Fibroblast of pulmonary artery (primary cell): ENCODE data around the gene SLC9B1.

ENCODE experiments used
- DNase-seq: peaks from one replicate; pipeline ENCODE4 v3.0.0-alpha.2; 2010; ENCODE audit warnings: low read depth
- H3K4me3 ChIP-seq: replicated peaks from 2 replicates; pipeline ENCODE4 v1.5.1; 2011; ENCODE audit warnings: low read depth, mild to moderate bottlenecking, control low read depth, low read length, moderate library complexity
- CTCF ChIP-seq: IDR thresholded peaks from 2 replicates; pipeline ENCODE4 v1.5.1; 2011; ENCODE audit warnings: mild to moderate bottlenecking, control low read depth, low read length, inconsistent platforms; ENCODE audit errors: missing control alignments

SLC9B1 gene

GRCh38 chr4:103019308-103020124 is at the start of gene SLC9B1:
SLC9B1 (minus strand) TSS chr4:103019705; CDS start chr4:102991711, 27,994 bp downstream.
- no peak for TF ChIP-seq CTCF
- DNase-seq, result peak; percentile 99
- peak within 1 kb of the TSS; percentile 60 for H3K4me3 ChIP-seq

- DNase-seq, result no peak
- TF ChIP-seq CTCF, result no peak
- no peak overlapping the region for H3K4me3 ChIP-seq
Observed at GRCh38 chr4:103067841-103068547, 48.5 kb upstream of the SLC9B1 start.

- H3K4me3 ChIP-seq, result no peak overlapping the region
- no peak for DNase-seq
- TF ChIP-seq CTCF, result no peak
Observed at GRCh38 chr4:103060453-103061148, 41.1 kb upstream of the SLC9B1 start.

DNA sequence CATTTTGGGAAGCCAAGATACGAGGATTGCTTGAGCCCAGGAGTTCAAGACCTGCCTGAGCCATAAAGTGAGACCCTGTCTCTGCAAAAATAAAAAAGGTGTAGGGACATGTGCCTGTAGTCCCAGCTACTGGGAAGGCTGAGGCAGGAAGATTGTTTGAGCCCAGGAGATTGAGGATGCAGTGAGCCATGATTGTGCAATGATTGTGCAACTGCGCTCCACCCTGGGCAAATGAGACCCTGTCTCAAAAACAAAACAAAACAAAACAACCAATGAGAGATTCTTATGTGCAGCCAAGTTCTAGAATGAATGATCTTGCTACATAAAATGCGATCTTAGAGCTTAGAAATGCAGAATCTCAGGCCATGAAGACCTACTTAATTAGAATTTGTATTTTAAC is 34.5 kb upstream of the SLC9B1 start:
- no peak for TF ChIP-seq CTCF
- no peak overlapping the region for H3K4me3 ChIP-seq
- peak; percentile 27 for DNase-seq

DNA sequence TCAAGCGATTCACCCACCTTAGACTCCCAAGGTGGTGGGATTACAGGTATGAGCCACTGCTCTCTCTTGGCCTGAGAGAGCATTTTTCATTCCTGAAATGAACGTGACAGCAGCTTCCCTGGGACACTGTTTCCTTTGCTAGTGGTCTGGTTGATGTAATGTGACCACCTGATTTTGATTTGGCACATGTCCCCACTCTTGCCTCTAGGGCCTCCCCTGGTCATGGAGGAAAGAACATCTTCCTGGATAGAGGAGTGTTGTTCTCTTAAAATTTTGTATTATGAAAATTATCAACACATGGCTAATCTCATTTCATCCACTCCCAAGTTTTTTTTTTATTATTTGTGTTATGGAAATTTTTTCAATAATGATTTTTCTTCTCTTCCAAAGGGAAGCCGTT is 33.3 kb upstream of the SLC9B1 start:
- DNase-seq, result no peak
- H3K4me3 ChIP-seq, result no peak overlapping the region
- TF ChIP-seq CTCF, result no peak

- DNase-seq, result no peak
- no peak for TF ChIP-seq CTCF
- H3K4me3 ChIP-seq, result no peak overlapping the region
Observed at GRCh38 chr4:103052145-103052544, 32.6 kb upstream of the SLC9B1 start.
